HL-60/S4 treated with retinoic acid at 250 ng/mL for 4 days and 3 days (cell line): Measurements from ENCODE around the gene BHLHE41.

Experiments used
- in situ Hi-C: fragments of 300-500 bp; cut with MboI; formaldehyde crosslinking; loops from 2 replicates; pipeline ENCODE4 v1.7.0; 2022; ENCODE audit warnings: low sequenced_read_pairs

Gene BHLHE41

DNA sequence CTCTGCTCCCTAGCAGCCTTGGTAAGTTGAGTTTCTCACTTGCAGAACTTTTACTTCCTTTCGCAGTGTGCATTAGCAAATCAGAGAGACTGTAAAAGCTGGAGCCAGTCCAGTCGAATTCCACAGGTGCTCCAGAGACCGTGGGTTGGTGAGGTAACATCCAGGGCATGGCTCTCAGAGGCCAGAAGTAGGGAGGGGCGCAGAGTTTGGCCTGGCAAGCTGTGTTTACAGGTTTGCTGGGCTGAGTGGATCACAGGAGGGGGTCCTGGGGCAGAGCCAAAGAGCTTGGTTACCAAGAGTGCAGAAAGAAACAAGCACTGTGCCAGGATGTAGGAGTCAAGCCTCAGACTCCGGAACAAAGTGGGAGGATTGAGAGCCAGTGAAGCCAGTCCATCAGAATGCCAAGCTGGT is 10.2 kb upstream of the BHLHE41 start:
- in situ Hi-C loops: no loop called here

DNA sequence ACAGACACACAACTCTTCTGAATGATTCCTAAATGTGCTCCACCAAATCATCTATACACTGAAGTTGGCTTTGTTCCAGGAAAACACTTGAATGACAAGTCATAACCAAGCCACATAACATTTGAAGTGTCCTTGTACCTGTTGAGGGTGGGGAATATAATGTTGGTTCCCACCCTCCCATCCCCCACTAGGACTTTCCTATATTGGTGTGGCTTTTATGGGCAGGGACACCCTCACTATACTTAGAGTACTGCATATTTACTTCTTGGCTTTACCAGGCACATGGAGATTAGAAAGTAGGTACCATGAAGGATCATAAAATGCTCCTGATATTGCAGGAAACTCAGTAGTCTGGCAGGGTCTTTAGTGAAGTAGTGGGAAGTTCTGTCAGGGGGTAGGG is 9.7 kb upstream of the BHLHE41 start:
- in situ Hi-C loops: no loop called here

DNA sequence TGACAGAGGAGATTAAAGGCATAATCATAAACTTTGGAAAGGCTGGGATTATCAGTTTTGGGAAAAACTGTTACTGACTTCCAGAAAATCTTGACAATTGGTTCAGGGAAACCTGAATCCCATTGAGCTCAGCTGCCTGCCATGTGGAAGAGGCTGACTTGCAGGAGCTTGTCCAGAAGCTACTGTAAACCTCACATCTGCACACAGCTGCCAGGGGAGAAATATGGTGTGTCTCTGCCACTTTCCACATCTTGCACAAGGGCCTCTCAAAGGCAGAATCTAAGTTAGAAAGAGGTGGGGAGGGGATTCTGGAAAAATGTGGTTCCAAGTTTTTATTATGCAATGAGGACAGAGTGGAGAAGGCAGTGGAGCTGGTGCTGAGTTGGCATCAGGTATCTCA is 8.7 kb upstream of the BHLHE41 start:
- in situ Hi-C loops: no loop called here

DNA sequence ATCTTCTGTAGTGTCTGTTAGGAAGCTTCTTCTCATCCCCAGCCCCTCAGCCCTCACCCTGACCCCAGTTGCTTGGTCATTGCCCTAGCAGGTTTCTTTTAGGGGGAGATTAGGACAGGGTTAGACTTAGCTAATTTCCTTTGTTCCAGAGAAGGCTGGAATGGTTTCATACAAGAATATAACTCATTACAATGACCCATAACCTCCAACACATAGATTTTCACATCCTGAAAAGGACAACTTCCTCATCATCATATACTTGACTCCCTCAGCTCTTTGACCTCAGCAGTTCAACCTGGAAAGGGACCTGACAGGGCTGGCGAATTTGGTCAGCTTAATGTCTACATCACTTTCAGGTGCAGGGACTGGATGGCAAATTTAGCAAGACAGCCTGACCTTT is 8.0 kb upstream of the BHLHE41 start:
- in situ Hi-C loops: no loop called here

DNA sequence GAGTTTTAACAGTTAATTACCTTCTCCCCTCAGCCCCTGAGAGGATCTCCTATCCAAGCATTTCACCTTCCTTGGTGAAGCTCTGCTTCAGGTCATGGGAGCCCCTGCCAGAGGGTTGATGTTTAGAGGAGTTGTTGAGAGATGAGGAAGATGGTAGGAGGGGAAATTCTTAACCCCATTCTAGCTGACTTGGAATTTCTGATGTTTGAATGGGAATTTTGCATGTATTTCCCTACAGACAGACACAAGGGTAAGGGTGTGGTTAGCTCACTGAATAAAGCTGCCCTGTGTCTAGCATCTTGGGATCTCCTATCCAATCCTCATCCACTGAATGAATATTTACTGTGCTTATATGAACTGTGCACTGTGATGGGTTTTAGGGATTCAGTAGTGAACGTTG is 7.1 kb upstream of the BHLHE41 start:
- in situ Hi-C loops: no loop called here

DNA sequence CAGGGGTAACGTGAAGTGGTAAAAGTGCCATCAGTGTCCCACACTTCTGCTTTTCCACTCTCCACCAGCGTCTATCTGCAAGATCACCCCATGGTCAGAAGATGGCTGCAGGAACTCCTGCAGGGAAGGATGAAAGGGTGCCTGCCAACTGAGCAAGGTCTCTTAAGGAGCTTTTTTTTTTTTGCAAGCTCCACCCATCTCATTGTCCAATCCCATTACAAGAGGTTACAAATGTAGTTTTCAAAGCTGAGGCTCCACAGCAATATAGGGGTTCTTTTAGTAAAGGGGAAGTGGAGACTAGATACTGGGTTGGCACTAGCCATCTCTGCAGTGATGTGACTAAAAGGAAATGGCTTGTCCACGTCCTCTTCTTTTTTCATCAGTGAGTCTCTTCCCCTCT is 5.9 kb upstream of the BHLHE41 start:
- in situ Hi-C loops: no loop called here

DNA sequence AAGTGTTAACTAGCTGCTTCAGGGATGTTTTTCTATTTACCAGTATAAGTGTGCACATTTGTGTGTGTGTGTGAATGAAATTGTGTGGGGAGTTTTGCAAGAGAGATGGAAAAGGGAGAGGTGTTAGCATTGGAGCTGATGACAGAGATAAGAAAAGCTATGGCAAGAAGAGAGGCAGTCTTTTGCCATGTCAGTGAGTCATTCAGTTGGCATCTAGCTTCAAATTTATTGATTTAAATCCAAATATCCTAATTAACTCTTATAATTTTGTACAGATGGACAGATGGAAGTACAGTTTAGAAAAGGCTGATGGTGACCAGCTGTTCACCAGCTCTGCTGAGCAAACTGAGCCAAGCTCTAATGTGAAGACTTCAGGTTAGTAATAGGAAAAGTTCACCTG is 3.3 kb upstream of the BHLHE41 start:
- in situ Hi-C loops: no loop called here

DNA sequence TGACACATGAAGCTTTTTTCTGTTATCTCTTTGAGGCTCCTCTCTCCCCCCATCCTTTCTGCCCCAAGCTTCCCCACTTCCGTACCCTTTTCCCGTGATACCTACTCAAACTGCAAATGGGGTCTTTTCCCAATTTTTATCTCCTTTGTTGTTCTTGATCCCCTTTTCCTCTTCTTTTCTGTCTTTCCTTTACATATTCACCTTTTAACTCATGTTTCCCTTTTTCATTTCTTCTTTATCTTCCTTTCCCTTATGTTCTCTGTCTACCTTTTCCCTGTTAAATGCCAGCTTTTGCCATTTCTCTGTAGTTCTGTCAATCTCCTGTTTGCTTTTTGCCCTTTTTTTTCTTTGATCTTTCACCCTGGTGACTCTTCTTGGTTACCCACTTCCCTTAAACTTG is 2.6 kb upstream of the BHLHE41 start:
- in situ Hi-C loops: no loop called here

DNA sequence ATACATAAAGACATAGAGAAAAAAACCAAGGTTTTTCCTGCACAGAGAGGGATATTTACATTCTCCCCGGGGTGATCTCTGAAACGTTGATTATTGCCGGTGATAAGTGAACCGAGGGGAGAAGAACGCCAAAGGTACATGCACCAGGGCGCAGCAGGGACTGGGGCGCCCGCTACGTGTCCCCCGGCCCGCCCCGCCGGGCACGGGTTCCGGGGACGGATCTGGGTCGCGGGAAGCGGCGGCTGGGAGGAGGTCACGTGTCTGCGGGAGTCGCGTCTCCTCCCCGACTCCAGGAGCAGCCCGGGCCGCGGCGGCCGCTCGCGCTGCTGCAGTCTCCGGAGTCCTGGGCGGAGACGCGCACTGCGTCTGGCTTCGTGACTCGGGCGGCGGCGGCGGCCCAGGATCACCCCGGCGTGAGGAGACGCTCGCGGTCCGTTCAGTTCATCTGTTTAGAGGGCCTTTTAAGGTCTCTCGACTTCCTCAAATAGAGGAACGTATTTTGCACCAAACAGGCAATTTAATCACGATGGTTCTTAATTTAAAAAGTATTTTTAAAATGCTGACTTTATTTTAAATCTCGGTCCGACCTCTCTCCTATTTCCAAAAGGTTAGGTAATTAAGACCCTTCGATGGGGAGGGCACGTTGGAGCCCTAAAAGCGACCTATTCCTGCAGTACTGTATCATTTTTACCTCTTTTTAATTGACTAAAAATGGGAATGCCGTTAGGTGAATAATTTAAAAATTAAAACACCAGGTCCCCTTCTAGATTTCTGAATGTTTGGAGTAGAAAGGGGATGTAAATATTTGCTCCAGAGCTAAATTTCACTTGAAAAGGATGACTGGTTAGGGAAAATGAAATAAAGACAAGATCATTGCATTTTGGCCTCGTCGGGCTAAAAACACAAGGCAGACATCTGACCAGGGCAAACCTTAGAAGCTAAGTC is 1.8 kb upstream of the BHLHE41 start:
- in situ Hi-C loops: no loop called here

DNA sequence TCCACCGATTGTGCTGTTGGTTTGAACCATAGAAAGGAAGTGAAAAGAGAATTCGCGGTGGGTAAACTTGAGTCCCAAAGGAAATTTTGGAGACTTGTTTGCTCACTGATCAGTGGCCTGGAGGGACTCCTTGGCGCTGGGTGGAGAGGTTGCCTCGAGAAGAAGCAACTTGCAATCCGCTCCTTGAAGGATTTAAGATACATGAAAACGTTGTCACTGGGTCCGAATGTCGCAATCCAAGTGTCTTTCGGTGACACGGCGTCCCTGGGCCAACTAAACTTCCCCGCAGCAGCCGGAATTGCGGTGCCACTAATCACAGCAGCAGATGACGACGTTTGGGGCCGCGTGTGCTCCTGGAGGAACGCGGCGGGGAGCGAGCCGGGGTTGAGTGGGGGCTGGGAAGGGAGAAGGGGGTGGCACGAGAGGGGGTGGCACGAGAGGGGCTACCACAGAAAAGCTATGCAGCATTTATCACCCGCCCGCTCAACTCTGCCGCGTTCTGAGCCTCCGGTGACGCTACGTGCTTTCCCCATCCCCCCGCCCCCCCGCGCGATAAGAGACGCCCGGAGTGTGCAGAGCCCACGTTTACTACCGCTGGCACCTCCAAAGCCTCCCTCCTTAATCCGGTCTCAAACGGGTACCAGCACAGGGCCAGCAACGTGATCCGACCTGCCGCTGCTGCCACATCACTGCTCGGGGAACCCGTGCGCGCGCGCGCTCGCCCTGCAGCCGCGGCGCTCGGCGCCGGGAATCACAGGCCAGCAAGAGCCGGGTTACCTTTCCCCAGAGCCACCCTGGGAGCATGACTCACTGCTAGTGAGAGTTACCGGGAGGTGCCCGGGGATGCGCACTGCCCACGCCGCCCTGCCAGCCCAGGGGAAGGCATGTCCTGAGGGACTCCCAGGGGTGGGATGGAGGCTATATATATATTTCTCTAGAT is 833 bp upstream of the BHLHE41 start:
- in situ Hi-C loops: no loop called here

DNA sequence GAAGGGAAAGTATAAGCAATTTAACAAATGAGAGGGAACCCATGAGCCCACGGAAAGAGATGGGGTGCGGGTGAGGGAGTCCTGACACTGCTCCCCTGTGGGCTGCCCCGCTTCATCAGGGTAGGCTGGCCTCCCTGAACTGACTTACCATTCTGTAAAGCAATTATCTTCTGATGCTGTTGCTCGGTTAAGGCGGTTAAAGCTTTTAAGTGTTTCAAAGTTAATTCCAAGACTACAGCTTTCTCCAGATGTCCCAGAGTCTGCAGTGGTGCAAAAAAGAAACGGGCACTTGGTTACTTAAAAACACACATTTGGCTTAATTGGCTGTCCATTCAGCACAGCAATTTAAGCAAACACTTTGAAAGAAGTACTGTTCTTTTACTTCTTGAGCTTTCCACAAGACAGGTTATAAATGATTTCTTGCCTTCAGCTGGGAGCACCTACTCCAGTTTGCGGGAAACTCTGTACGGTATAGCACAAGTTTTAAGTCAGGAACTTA is 1.3 kb downstream of the BHLHE41 start:
- in situ Hi-C loops: no loop called here

DNA sequence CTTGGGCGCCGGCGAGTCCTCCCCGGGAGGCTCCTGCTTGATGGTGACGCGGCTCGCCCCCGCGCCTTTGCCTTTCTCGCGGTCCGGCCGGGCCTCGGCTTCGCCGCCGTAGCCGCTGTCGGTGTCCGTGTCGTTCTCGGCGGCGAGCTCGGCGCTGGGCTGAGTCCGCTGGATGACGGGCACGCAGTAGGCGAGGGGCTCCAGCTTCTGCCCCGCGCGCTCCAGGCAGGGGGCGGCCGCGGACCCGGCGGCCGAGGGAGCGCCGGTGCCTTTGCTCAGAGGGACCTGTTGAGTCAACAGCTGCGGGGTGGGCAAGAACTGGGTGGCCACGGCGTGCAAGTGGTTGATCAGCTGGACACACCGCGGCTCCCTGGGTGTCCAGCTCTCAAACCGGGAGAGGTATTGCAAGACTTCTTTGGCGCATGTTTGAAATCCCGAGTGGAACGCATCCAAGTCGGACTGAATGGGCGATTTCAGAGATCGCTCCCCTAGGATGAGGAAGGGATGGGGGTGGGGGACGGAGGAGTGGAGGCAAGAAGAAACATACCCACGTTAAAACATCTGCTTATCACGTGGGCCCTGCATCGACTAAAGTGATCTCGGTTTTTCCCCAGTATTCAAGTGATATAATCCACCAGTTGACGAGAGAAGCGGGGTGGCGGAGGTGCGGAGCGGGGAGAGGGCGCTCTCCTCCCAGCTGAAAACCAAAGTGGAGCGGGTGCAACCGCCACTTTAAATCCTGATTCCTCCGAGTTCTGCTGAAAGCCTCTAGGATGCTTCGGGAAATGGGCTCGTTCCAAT is 2.0 kb downstream of the BHLHE41 start:
- in situ Hi-C loops: no loop called here

DNA sequence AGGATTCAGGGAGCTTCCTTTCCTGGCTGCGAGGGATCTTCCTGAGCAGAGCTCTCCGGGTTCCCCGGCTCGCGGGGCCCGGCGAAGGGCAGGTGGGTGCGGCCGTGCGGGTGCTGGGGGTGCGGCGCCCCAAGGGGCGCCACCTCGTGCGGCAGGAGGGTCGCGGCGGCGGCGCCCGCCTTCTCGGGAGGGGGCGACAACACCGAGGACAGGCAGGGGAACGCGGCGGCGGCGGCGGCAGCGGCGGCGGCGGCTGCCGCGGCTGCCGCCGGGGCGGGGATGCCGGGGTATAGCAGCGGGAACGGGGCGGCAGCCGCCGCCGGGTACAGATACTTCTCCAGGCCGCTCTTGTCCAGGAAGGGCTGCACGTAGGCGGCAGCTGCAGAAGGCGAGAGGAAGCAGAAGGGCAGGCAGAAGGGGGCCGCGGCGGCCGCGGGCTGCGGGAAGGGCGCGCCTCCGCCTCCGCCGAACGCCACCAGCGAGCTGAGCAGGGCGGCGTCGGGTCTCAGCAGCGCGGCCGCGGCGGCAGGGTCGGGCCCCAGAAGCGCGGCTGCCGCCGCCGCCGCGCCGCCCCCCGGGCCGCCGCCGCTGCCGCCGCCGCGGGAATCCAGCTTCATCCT is 2.7 kb downstream of the BHLHE41 start:
- in situ Hi-C loops: no loop called here

DNA sequence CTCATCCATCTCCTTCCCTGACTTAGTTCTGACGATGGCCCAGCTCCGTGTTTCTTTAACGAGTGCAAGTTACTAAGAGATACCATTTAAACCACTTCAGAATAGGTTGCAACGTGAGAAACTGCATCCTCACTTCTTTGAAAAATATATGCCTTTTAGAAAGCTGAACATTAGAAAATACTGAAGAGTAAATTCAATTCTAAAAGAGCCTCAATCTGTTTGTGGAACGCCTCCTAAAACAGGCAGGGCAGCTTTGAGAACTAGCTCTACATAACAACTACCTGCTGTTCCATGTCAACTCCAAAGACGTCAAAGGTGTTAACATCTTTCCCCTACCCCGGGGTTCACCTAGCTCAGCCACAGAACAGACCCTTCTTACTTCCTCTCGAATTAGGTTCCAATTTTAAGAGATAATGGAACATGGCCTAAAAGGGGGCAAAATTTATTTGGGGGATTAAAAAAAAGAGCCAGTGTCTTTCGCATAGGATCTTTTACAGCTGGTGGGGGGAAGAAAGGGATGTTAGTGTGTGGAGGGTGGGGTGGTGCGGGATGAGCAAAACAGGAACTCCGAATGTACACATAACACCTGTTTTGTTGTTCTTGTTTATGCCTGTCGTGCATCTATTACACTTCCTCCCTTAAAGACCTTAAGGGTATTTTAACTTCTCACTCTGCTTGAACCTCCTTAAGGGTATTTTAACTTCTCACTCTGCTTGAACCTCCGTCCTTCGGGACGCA is 3.3 kb downstream of the BHLHE41 start:
- in situ Hi-C loops: no loop called here

DNA sequence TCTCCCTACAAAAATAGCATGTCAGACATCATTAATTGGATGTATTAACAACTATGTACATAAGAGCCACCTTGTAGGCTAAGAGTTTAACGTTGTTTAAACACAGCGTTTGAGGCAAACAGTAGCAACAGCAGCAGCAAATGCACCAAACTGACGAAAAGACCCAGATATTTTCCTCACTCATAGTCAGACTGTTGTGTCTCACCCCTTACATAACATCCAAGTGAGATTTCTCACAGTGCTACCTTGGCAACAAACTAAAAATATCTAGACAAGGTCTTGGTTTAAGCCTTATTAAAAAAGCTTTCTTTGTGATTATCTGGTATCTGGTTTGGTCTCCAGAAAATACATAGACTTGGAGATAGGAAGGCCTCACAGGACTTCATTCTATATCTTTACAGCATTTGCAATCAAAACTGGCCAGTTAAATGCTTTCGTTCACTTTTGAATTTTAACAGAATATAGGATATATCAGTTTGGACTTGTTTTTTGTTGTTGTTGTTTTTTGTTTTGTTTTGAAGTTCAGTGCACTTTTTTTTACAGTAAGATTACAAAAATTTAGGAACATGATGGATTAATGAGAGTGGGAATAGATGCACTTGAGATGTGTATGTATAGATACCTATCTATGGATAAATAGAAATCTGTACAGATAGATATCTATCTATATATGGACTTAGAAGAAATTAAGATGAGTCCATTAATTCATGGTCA is 4.1 kb downstream of the BHLHE41 start:
- in situ Hi-C loops: no loop called here

DNA sequence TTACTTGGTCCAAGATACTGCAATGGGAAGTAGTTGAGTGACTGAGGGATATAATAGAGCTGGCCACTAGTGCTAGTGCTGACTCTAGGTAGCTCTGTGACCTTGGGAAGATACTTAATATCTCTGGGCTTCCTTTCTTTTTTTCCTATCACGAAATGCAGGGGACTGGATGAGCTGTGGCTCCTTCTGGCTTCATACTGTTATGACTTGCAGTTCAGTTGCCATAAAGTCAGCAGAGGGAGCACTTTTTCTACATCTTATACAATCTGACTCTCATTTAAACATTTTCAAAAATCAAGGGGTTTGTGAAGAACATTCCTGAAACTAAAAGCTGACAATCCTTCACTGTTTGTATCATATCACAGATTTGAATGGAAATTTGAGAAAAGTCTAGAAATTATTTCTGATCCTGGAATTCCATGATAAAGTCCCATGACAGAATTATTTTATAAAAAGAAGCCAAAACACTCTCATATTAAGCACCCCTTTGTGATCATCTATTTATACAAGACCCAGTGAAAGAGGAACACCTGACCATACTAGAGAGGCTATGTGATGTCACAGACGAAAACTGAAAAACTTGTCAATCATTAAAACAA is 5.3 kb downstream of the BHLHE41 start:
- in situ Hi-C loops: no loop called here

DNA sequence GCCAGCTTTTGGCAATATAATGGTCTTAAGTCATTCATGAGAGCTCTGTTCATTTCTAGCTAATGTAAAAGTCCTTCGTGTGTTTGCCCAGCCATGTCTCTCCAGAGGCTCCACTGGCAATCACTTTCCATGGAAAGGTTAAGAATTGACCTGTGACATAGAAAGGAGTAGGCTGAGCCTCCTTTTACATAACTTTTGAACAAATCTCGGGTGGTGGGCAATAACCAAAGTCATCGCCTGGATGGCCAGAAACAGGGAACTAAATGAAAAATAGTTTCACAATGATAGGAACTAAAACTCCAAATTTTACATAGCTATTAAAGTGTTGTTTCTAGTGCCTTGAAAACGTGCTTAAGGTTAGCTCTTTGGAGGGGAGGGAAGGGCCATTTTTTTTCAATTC is 6.5 kb downstream of the BHLHE41 start:
- in situ Hi-C loops: no loop called here

DNA sequence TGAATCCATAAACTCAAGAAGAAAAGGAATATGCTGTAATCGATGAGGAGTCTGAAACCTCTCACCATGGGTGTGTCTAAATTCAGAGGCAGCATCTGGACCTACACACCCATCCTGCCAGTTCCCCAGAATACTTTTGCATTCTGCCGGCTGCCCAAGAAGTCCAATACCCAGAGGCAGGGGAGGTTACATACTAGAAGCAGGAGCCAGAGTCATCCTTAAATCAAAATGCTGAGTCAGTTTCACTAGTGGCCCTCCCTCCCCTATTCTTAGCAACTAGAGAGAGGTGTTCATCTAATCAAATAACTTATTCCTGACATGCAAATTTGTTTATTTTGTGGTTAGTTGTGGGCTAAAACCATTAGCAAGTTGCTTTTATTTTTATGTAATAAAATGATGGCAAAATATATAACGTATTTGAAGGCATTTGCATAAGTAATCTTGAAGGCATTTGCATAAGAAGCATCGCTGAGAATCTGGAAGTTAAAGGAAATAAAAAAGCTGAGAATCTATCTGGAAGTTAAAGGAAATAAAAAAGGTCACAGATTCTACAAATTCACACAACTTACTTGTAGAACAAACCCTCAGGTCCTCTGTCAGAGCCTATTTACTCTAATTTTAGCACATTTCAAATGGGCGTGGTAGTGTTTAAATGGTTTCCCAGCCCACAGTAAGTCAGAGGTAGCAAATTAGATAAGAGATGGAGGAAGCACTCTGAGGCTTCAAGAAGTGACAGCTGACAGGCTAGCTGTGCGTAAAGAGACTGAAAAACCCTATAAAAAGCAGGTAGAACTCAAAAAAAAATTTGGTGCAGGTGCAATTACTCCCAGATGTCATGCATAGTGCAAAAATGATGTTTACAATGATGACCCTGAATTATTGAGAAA is 7.8 kb downstream of the BHLHE41 start:
- in situ Hi-C loops: no loop called here
